ENCODE measurements around the gene C19orf25.

The C19orf25 gene

DNA sequence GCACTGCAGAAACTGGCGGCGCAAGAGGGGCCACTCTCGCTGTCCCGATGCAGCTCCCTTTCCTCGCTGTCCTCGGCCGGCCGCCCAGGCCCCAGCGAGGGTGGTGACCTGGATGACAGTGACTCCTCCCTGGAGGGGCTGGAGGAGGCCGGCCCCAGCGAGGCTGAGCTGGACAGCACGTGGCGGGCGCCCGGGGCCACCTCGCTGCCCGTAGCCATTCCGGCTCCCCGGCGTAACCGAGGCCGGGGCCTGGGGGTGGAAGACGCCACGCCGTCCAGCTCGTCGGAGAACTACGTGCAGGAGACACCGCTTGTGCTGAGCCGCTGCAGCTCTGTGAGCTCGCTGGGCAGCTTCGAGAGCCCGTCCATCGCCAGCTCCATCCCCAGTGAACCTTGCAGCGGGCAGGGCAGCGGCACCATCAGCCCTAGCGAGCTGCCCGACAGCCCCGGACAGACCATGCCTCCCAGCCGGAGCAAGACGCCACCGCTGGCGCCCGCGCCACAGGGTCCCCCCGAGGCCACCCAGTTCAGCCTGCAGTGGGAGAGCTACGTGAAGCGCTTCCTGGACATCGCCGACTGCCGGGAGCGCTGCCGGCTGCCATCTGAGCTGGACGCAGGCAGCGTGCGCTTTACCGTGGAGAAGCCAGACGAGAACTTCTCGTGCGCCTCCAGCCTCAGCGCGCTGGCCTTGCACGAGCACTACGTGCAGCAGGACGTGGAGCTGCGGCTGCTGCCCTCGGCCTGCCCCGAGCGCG is 12.4 kb downstream of the C19orf25 start:
- no peak for DNase-seq (ENCODE audit: low read depth)

GRCh38 chr19:1466018-1466460 is 13.0 kb downstream of the C19orf25 start:
- DNase-seq (ENCODE audit: low read depth), result no peak

- no peak for DNase-seq (ENCODE audit: low read depth)
Measured at GRCh38 chr19:1465191-1466016, 13.6 kb downstream of the C19orf25 start.

DNA sequence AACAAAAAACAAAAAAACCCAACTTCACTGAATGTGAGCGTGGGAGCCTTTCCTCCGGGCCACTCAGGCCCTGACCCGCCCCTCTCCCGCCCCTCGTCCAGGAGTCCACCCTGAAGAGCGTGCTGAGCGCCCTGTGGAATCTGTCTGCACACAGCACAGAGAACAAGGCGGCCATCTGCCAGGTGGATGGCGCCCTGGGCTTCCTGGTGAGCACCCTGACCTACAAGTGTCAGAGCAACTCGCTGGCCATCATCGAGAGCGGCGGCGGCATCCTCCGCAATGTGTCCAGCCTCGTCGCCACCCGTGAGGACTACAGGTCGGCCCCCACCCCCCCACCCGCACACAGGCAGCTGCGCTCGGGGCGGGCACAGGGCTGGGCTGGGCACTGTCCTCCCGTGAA is 17.2 kb downstream of the C19orf25 start:
- no peak for DNase-seq (ENCODE audit: low read depth)

DNA sequence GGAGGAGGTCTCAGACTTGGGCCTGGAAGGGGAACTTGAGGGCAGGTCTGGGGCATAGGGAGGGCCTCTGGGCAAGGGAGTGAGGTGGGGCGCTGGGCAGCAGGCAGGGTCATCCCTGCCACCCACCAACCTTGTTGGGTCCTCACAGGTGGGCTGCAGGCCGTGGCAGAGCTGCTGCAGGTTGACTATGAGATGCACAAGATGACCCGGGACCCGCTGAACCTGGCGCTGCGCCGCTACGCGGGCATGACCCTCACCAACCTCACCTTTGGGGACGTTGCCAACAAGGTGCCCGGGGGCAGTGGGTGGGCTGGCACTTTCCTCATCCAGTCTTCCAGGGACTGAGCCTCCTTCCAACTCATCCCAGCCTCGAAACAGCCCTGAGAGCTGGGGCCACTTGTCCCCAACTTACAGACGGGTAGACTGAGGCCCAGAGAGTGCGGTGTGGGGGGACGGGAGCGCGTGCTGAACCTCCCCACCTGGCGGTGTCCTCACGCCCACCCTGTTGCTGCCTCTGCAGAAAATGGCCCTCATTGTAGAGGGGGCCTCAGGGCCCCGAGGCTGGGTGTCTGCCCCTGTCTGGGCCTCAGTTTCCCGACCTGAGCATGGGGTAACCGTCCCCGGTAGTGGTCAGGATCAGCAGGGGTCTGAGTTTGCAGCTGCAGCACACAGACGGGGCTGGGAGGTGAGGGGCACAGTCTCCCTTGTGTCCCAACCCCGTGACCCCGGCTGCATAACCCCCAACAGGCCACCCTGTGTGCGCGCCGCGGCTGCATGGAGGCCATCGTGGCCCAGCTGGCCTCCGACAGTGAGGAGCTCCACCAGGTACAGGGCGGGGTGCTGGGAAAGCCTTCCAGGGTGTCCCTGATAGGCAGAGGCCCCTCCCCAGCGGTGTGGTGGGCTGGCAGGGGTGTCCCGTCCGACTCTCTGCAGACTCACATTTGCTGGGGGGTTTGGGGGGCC is 18.7 kb downstream of the C19orf25 start:
- DNase-seq (ENCODE audit: low read depth), result no peak

GRCh38 chr19:1459479-1459878 is 19.5 kb downstream of the C19orf25 start:
- DNase-seq (ENCODE audit: low read depth), result no peak

DNA sequence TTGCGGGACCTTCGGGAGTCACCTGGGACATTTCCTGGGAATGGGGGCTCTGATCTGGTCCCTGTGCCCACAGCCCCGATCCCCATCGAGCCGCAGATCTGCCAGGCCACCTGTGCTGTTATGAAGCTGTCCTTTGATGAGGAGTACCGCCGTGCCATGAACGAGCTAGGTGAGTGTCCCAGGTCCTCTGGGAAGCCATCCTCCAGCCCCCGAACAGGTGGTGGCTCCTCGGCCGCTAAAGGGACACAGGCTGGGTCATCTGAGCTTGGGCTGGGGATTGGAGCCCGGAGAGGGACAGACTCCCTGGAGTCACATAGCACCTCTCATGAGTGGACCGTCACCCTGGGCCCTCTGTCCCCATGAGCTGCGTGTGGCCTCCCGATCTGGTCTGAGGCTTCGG is 21.1 kb downstream of the C19orf25 start:
- DNase-seq (ENCODE audit: low read depth), result no peak

GRCh38 chr19:1457031-1457739 is 21.8 kb downstream of the C19orf25 start:
- no peak for DNase-seq (ENCODE audit: low read depth)

DNA sequence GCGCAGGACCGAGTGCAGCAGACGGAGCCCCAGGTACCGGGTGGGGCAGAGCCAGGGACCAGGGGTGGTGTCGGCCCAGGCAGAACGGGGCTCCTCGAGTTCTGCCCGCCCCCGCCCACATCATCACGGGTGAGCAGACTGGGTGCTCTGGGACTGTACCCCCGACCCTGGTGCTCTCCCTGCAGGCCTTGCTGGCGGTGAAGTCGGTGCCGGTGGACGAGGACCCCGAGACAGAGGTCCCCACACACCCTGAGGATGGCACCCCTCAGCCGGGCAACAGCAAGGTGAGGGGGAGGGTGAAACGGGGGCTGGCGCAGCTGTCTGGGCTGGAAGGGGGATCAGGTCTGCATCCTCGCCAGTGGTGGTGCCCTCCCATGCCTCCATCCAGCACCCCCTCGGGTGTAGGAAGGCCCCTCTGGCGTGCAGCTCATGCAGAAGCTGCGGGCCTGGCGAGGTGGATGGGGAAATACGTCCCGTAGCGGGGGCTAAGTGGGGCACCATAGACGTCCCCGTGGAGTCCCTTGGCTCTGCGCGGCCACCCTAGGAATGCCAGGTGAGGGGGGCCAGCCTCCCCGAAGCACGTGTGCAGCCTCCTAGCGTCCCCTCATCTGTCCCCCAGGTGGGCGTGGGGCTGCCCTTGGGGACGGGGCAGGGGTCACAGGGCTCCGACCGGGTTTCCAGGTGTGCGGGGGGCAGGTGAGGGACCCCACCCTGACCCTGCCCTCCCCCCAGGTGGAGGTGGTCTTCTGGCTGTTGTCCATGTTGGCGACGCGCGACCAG is 22.7 kb downstream of the C19orf25 start:
- DNase-seq (ENCODE audit: low read depth), result no peak

DNA sequence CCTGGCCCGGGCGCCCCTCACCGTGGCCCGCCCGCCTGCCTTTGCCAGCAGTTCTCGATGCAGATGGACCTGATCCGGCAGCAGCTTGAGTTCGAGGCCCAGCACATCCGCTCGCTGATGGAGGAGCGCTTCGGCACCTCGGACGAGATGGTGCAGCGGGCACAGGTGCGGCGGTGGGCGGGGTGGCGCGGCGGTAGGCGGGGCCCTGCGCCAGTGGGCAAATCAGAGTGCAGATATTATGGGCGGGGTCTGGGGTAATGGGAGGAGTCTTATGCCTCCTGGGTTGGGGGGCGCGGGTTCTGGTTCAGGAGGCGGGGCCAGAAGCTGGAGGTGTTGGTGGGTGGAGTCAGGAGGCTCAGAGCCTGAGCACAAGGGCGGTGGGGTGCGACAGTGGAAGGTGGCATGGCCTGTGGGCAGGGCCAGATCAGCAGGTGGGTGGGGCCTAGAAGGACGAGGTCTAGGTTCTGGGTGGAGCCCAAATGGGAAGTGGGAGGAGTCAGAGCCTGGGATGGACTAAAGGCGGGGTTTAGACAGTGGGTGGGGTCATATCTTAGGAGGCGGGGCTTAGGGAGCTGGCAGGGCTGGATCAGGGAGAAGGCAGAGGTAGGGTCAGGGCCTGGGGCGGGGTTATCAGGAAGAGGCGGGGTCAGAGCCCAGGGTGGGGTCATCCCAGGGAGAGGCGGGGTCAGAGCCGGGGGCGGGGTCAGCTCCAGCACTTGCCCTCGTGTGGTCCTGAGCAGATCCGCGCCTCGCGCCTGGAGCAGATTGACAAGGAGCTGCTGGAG is 23.5 kb downstream of the C19orf25 start:
- DNase-seq (ENCODE audit: low read depth), result no peak

- DNase-seq (ENCODE audit: low read depth), result no peak
Measured at GRCh38 chr19:1455002-1455335, 24.0 kb downstream of the C19orf25 start.

GRCh38 chr19:1453525-1454364 is 25.3 kb downstream of the C19orf25 start:
- no peak for DNase-seq (ENCODE audit: low read depth)

DNA sequence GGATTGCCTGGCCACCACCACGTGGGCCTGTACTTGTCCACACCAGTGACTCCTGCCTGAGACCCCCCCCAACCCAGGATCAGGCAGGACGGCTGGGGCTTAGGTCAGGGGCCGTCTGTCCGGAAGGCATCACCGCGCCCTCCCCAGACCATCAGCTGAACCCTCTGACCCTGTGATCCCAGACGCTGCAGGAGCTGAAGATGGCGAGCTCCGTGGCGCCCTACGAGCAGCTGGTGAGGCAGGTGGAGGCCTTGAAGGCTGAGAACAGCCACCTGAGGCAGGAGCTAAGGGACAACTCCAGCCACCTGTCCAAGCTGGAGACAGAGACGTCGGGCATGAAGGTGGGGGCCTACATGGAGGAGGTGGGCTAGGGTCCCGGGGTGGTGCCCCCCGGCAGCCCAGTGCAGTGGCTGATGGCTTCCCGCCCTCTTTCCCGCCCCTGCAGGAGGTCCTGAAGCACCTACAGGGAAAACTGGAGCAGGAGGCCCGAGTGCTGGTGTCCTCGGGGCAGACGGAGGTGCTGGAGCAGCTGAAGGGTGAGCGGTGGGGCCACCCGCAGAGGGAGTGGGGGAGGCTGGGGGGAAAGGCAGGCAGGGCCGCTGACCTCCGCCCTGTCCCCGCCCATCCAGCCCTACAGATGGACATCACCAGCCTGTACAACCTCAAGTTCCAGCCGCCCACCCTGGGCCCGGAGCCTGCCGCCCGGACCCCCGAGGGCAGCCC is 26.1 kb downstream of the C19orf25 start:
- no peak for DNase-seq (ENCODE audit: low read depth)

DNA sequence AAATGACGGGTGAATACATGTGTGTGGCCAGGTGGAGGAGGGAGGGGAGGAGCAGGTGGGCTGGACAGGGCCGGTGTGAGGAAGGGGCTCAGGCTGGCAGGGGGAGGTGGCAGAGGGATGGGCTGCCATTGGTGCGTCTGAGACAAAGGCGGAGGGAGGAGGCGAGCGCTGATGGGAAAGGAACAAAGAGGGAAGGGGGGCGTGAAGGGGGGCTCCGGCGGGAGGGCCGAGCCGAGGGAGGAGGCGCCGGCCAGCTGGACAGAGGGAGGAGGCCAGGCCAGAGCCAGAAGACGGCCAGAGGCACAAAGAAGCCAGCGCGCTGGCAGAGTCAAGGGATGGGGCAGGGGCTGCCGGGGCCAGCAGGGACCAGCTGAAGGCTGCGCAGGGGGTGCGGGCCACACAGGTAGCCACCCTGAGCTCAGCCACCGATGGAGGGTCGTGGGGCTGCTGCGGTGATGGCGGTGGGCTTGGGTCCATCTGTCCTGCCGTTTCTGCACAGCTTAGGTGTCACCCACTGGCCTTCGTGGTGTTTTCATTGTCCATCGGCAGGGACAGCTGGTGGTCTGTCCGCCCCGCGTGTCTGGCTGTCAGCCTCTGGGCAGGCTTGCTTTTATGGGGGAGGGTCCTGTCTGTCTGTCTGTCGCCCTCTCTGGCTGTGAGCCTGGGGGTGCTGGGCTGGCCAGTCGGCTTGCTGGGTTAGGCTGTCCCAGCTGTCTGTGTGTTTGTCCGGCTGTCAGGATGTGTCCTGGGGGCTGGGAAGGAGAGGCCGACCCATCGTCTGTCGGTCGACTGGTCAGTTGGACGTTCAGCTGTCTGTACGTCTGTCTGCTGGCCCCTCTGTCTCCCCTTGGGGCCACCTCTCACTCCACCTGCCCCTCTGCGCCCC is 26.9 kb downstream of the C19orf25 start:
- no peak for DNase-seq (ENCODE audit: low read depth)

GRCh38 chr19:1450735-1451731 is 28.0 kb downstream of the C19orf25 start:
- no peak for DNase-seq (ENCODE audit: low read depth)
